Activated CD4-positive, alpha-beta T cell treated with anti-CD3 and anti-CD28 coated beads for 36 hours (primary cell): Measurements from ENCODE around the gene POC1B. TPM values are rescaled to one million over a fixed set of nuclear protein-coding genes. Genes with fewer than 3 reads are reported as not detected.

ENCODE experiments used
- ATAC-seq: fragments of 200-7000 bp; cut with Tn5 transposase; one replicate; pipeline ENCODE4 v1.10.0; 2021; ENCODE audit warnings: mild to moderate bottlenecking, moderate library complexity
- CTCF ChIA-PET: fragments of 350-600 bp; sonication (Branson Sonifier 250); formaldehyde crosslinking; loops from one replicate; lab custom pipeline; 2021; ENCODE audit warnings: antibody characterized with exemption; lab: Charles Lee
- POLR2A ChIA-PET: fragments of 350-600 bp; sonication (Branson Sonifier 250); formaldehyde crosslinking; loops from one replicate; lab custom pipeline; 2021; ENCODE audit warnings: antibody characterized with exemption, inconsistent platforms; lab: Charles Lee
- DNase-seq: peaks from one replicate; pipeline ENCODE4 v3.0.0-alpha.2; 2020
- H3K27ac Mint-ChIP-seq: one replicate; pipeline ENCODE4 v1.8.0; 2021; ENCODE audit warnings: mixed read lengths
- H3K27me3 Mint-ChIP-seq: one replicate; pipeline ENCODE4 v1.8.0; 2021; ENCODE audit warnings: mixed read lengths
- H3K36me3 Mint-ChIP-seq: one replicate; pipeline ENCODE4 v1.8.0; 2021; ENCODE audit warnings: low read depth, mixed read lengths
- H3K4me1 Mint-ChIP-seq: one replicate; pipeline ENCODE4 v1.8.0; 2021; ENCODE audit warnings: mixed read lengths
- H3K4me3 Mint-ChIP-seq: one replicate; pipeline ENCODE4 v1.8.0; 2021; ENCODE audit warnings: mild to moderate bottlenecking, moderate library complexity, mixed read lengths
- H3K9me3 Mint-ChIP-seq: one replicate; pipeline ENCODE4 v1.8.0; 2021; ENCODE audit warnings: low read depth, mixed read lengths
- intact Hi-C, 2 experiments: fragments of 100-400 bp; cut with DNase I in 1 of 2; cut with micrococcal nuclease in 1 of 2; formaldehyde crosslinking; loops; one replicate each; pipeline versions ENCODE4 v1.14.2 to v1.15.1; 2022 to 2024; cut with DNase I, micrococcal nuclease
- total RNA-seq, 2 experiments: library from RNA; stranded (reverse); gene quantifications; one replicate each; pipeline ENCODE4 v1.2.3, GENCODE V29; 2021

The POC1B gene
- total RNA-seq, 2 experiments from 2014 or later: 31.1 to 47.5 TPM

- DNase-seq (no peak), ATAC-seq (no peak)
- H3K27ac Mint-ChIP-seq: no peak overlapping the region
- no peaks in the 10 kb centered on the region for H3K27me3 Mint-ChIP-seq
- no peak overlapping the region for H3K4me3 Mint-ChIP-seq
- no peaks in the 10 kb centered on the region for H3K4me1 Mint-ChIP-seq
- CTCF ChIA-PET: interaction anchor here (1.8 kb wide), 1 partner anchor 11 kb away, joined by 4 read pairs; no protein-coding TSS in a partner anchor
- POLR2A ChIA-PET: no interaction called here
- H3K9me3 Mint-ChIP-seq: no peaks in the 10 kb centered on the region
- intact Hi-C loops: no loop called here
- H3K36me3 Mint-ChIP-seq: peaks cover 2% of the 10 kb centered on the region
Measured at GRCh38 chr12:89417246-89417977, 108.4 kb downstream of the POC1B start.

GRCh38 chr12:89416049-89416792 lies 109.6 kb downstream of the POC1B start:
- H3K36me3 Mint-ChIP-seq: peaks cover 2% of the 10 kb centered on the region
- no peaks in the 10 kb centered on the region for H3K9me3 Mint-ChIP-seq
- no peaks in the 10 kb centered on the region for H3K4me1 Mint-ChIP-seq
- no peaks in the 10 kb centered on the region for H3K27me3 Mint-ChIP-seq
- intact Hi-C loops: no loop called here
- POLR2A ChIA-PET: no interaction called here
- DNase-seq (no peak), ATAC-seq (no peak)
- H3K4me3 Mint-ChIP-seq: no peak overlapping the region
- H3K27ac Mint-ChIP-seq: no peak overlapping the region
- CTCF ChIA-PET: interaction anchor here (1.0 to 1.8 kb wide), 3 partner anchors 8 to 398 kb away, joined by 3 to 4 read pairs (median 3); no protein-coding TSS in a partner anchor

DNA sequence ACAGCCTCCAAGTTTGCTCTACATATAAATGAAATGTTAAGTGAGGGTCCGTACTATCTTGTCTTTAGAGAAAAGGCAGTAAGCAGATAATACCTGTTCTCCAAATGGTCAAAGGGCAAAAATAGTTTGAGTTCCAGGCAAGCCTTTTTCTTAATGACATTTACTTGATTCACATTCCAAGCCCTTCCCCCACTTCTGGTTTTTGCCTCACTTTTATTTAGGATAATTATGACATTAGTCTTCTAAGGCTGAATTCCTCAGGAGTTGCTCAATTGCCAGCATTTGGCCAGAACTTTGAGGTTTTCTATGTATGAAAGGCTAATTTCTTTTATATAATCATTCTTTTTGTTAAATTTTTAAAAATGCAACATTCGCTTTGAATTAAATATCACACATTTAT lies 111.0 kb downstream of the POC1B start:
- no peaks in the 10 kb centered on the region for H3K9me3 Mint-ChIP-seq
- intact Hi-C loops: no loop called here
- CTCF ChIA-PET: no interaction called here
- no peak overlapping the region for H3K27ac Mint-ChIP-seq
- DNase-seq (no peak), ATAC-seq (no peak)
- H3K36me3 Mint-ChIP-seq: peaks cover 2% of the 10 kb centered on the region
- no peak overlapping the region for H3K4me3 Mint-ChIP-seq
- H3K4me1 Mint-ChIP-seq: no peaks in the 10 kb centered on the region
- no peaks in the 10 kb centered on the region for H3K27me3 Mint-ChIP-seq
- POLR2A ChIA-PET: no interaction called here

- no peaks in the 10 kb centered on the region for H3K27me3 Mint-ChIP-seq
- peaks cover 4% of the 10 kb centered on the region for H3K36me3 Mint-ChIP-seq
- intact Hi-C loops: no loop called here
- ATAC-seq (no peak), DNase-seq (no peak)
- no peaks in the 10 kb centered on the region for H3K9me3 Mint-ChIP-seq
- ChIA-PET POLR2A (no interaction called here), CTCF (no interaction called here)
- H3K4me1 Mint-ChIP-seq: no peaks in the 10 kb centered on the region
- H3K27ac Mint-ChIP-seq: no peak overlapping the region
- H3K4me3 Mint-ChIP-seq: no peak overlapping the region
Measured at GRCh38 chr12:89414322-89414721, 111.5 kb downstream of the POC1B start.

DNA sequence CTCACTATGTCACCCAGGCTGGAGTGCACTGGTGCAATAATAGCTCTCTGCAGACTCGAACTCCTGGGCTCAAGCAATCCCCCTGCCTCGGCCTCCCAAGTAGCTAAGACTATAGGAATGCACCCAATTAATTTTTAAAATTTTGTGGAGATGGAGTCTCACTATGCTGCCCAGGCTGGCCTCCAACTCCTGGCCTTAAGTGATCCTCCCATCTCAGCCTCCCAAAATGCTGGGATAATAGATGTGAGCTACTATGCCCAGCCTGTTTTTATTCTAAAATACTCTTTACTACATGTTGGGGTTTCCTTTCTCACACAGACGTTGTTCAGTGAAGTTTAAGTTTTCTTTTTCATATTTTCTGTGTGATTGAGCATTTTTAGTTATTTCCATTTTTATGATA lies 112.6 kb downstream of the POC1B start:
- ChIA-PET POLR2A (no interaction called here), CTCF (interaction anchor here (0.8 kb wide), 1 partner anchor 1060 kb away, joined by 5 read pairs; no protein-coding TSS in a partner anchor)
- Mint-ChIP-seq H3K27me3 (no peaks in the 10 kb centered on the region), H3K4me3 (no peak overlapping the region), H3K27ac (no peak overlapping the region), H3K4me1 (no peaks in the 10 kb centered on the region), H3K9me3 (no peaks in the 10 kb centered on the region), H3K36me3 (peaks cover 4% of the 10 kb centered on the region)
- no peak for DNase-seq
- intact Hi-C loops: no loop called here
- no peak for ATAC-seq

- intact Hi-C loops: no loop called here
- CTCF ChIA-PET: interaction anchor here (0.8 kb wide), 1 partner anchor 1060 kb away, joined by 5 read pairs; no protein-coding TSS in a partner anchor
- no peak overlapping the region for H3K4me3 Mint-ChIP-seq
Measured at GRCh38 chr12:89412665-89413064, 113.2 kb downstream of the POC1B start.

DNA sequence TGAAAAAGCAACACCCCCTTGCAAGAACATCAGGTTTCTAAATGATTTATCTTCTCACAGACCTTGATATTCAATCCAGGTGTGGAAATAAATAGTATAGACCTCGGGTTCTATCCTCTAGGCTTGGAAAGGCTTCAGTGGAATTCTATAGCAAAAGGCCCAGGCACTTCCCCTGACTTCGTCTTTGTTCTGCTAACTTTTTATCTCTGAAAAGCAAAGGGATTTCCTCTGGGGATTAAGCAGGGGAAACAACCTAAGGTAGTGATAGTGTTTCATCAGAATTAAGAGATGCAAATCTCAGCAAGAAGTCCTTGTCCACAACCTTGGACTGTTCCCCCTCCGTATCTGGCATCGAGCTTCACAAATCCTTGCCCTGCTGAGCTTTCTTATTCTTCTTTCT lies 114.0 kb downstream of the POC1B start:
- Mint-ChIP-seq H3K36me3 (peaks cover 2% of the 10 kb centered on the region), H3K27ac (no peak overlapping the region), H3K27me3 (no peaks in the 10 kb centered on the region), H3K9me3 (no peaks in the 10 kb centered on the region), H3K4me3 (no peak overlapping the region), H3K4me1 (no peaks in the 10 kb centered on the region)
- no peak for DNase-seq
- intact Hi-C loops: no loop called here
- CTCF ChIA-PET: no interaction called here
- POLR2A ChIA-PET: no interaction called here
- ATAC-seq: no peak

More at GRCh38 chr12:89412665-89413064, 113.2 kb downstream of the POC1B start:
- no peak overlapping the region for H3K27ac Mint-ChIP-seq
- no peak for DNase-seq
- no peaks in the 10 kb centered on the region for H3K27me3 Mint-ChIP-seq
- ATAC-seq: no peak
- POLR2A ChIA-PET: no interaction called here
- H3K4me1 Mint-ChIP-seq: no peaks in the 10 kb centered on the region
- H3K9me3 Mint-ChIP-seq: no peaks in the 10 kb centered on the region
- peaks cover 2% of the 10 kb centered on the region for H3K36me3 Mint-ChIP-seq

- no peaks in the 10 kb centered on the region for H3K27me3 Mint-ChIP-seq
- ChIA-PET CTCF (interaction anchor here (1.3 kb wide), 1 partner anchor 27 kb away, joined by 3 read pairs; no protein-coding TSS in a partner anchor), POLR2A (no interaction called here)
- no peaks in the 10 kb centered on the region for H3K4me1 Mint-ChIP-seq
- H3K27ac Mint-ChIP-seq: no peak overlapping the region
- H3K4me3 Mint-ChIP-seq: no peak overlapping the region
- DNase-seq: no peak
- H3K9me3 Mint-ChIP-seq: no peaks in the 10 kb centered on the region
- peaks cover 2% of the 10 kb centered on the region for H3K36me3 Mint-ChIP-seq
- no peak for ATAC-seq
- intact Hi-C loops: no loop called here
Measured at GRCh38 chr12:89411234-89411633, 114.6 kb downstream of the POC1B start.

GRCh38 chr12:89405626-89406345 lies 120.1 kb downstream of the POC1B start:
- Mint-ChIP-seq H3K4me1 (no peaks in the 10 kb centered on the region), H3K36me3 (peaks cover 4% of the 10 kb centered on the region), H3K27ac (no peak overlapping the region), H3K9me3 (no peaks in the 10 kb centered on the region), H3K4me3 (no peak overlapping the region), H3K27me3 (no peaks in the 10 kb centered on the region)
- ChIA-PET POLR2A (no interaction called here), CTCF (no interaction called here)
- no peak for DNase-seq
- no peak for ATAC-seq
- intact Hi-C loops: no loop called here

GRCh38 chr12:89401433-89402058 lies 124.3 kb downstream of the POC1B start:
- no peak overlapping the region for H3K27ac Mint-ChIP-seq
- intact Hi-C loops: no loop called here

DNA sequence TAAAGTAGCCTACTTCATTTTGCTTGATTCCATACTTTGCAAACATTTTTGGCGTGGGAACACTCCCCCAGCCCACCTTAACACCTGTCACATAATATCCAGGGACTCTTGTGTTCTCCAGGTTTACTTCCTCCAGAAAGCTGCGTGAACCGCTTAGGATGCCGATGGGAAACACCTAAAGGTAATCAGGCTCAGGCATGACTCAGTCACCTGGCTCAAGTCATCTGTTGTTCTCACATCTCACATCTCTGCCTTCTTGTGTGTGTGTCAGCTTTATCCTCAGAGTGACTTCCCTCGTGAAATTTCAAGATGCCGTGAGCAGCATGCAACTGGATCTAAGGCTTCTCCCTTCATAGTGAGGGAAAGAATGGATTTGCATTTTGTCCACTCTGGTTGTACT lies 125.4 kb downstream of the POC1B start:
- Mint-ChIP-seq H3K27me3 (no peaks in the 10 kb centered on the region), H3K4me3 (no peak overlapping the region), H3K4me1 (peaks cover 21% of the 10 kb centered on the region), H3K27ac (no peak overlapping the region), H3K36me3 (peaks cover 2% of the 10 kb centered on the region), H3K9me3 (no peaks in the 10 kb centered on the region)
- ATAC-seq (no peak), DNase-seq (no peak)
- ChIA-PET POLR2A (interaction anchor here (0.6 kb wide), 2 partner anchors 101 to 175 kb away, joined by 3 to 4 read pairs; no protein-coding TSS in a partner anchor), CTCF (no interaction called here)
- intact Hi-C loops: no loop called here

More at GRCh38 chr12:89401433-89402058, 124.3 kb downstream of the POC1B start:
- Mint-ChIP-seq H3K36me3 (peaks cover 2% of the 10 kb centered on the region), H3K4me1 (peaks cover 21% of the 10 kb centered on the region), H3K27me3 (no peaks in the 10 kb centered on the region), H3K9me3 (no peaks in the 10 kb centered on the region), H3K4me3 (no peak overlapping the region)
- DNase-seq (no peak), ATAC-seq (no peak)
- CTCF ChIA-PET: no interaction called here
- POLR2A ChIA-PET: no interaction called here
